GM23338 (cell line): ENCODE results near the gene SRPK2. TPM values are rescaled to one million over a fixed set of nuclear protein-coding genes. Genes with fewer than 3 reads are reported as not detected.

Source experiments
- ATAC-seq: fragments of 200-7000 bp; cut with Tn5 transposase; 3 replicates; pipeline ENCODE4 v1.9.1; 2020
- DNase-seq: peaks from one replicate; pipeline ENCODE4 v3.0.0-alpha.2; 2015; ENCODE audit warnings: low spot score
- H2AFZ ChIP-seq: fragments of 200-600 bp; sonication (generic); 2 replicates; pipeline ENCODE4 v1.8.0; 2016; ENCODE audit warnings: antibody characterized with exemption, mild to moderate bottlenecking, moderate library complexity
- H3F3A ChIP-seq: fragments of 200-600 bp; sonication (generic); replicated peaks from 2 replicates; pipeline ENCODE4 v1.8.0; 2017; ENCODE audit warnings: antibody characterized with exemption, mixed run types, low read depth
- H3K27ac ChIP-seq: fragments of 200-600 bp; sonication (generic); 2 replicates; pipeline ENCODE4 v1.6.1; 2016; ENCODE audit warnings: low read depth
- H3K27me3 ChIP-seq: fragments of 200-600 bp; sonication (generic); 2 replicates; pipeline ENCODE4 v1.8.0; 2016; ENCODE audit warnings: mild to moderate bottlenecking, mixed run types, moderate library complexity; ENCODE audit not compliant: insufficient read depth
- H3K36me3 ChIP-seq: fragments of 200-600 bp; sonication (generic); 2 replicates; pipeline ENCODE4 v1.8.0; 2016; ENCODE audit warnings: mild to moderate bottlenecking; ENCODE audit not compliant: insufficient read depth
- H3K4me1 ChIP-seq: fragments of 200-600 bp; sonication (generic); 2 replicates; pipeline ENCODE4 v1.8.0; 2016; ENCODE audit warnings: mild to moderate bottlenecking, moderate library complexity; ENCODE audit not compliant: insufficient read depth
- H3K4me2 ChIP-seq: fragments of 200-600 bp; sonication (generic); 2 replicates; pipeline ENCODE4 v1.7.1; 2017; ENCODE audit warnings: mixed run types
- H3K4me3 ChIP-seq: fragments of 200-600 bp; sonication (generic); 2 replicates; pipeline ENCODE4 v1.6.1; 2016; ENCODE audit warnings: mixed run types
- H3K79me2 ChIP-seq: fragments of 200-600 bp; sonication (generic); replicated peaks from 2 replicates; pipeline ENCODE4 v1.8.0; 2017; ENCODE audit warnings: mild to moderate bottlenecking; ENCODE audit not compliant: insufficient read depth
- H3K9me2 ChIP-seq: fragments of 200-600 bp; sonication (generic); 2 replicates; pipeline ENCODE4 v1.8.0; 2017; ENCODE audit not compliant: insufficient read depth
- H4K20me1 ChIP-seq: fragments of 200-600 bp; sonication (generic); replicated peaks from 2 replicates; pipeline ENCODE4 v1.8.0; 2017; ENCODE audit warnings: mild to moderate bottlenecking; ENCODE audit not compliant: insufficient read depth
- H3K27ac Mint-ChIP-seq: 2 replicates; pipeline ENCODE4 v1.8.0; 2020; ENCODE audit warnings: inconsistent platforms, mild to moderate bottlenecking, moderate library complexity, mixed read lengths
- H3K27me3 Mint-ChIP-seq: 3 replicates; pipeline ENCODE4 v1.8.0; 2022; ENCODE audit warnings: low read depth, mild to moderate bottlenecking, moderate library complexity, mixed read lengths, inconsistent platforms; ENCODE audit not compliant: insufficient read depth, poor library complexity
- H3K36me3 Mint-ChIP-seq: 3 replicates; pipeline ENCODE4 v1.8.0; 2021; ENCODE audit warnings: low read depth, mild to moderate bottlenecking, inconsistent platforms, moderate library complexity, mixed read lengths
- H3K4me1 Mint-ChIP-seq: 3 replicates; pipeline ENCODE4 v1.8.0; 2020; ENCODE audit warnings: mild to moderate bottlenecking, inconsistent platforms, mixed read lengths
- H3K4me3 Mint-ChIP-seq: 3 replicates; pipeline ENCODE4 v1.8.0; 2021; ENCODE audit warnings: moderate library complexity, mild to moderate bottlenecking, inconsistent platforms, mixed read lengths
- H3K9me3 Mint-ChIP-seq: 3 replicates; pipeline ENCODE4 v1.8.0; 2020; ENCODE audit warnings: moderate library complexity, mild to moderate bottlenecking, inconsistent platforms, mixed read lengths
- CREB1 ChIP-seq: fragments of 250-450 bp; sonication (Bioruptor Pico); IDR thresholded peaks from 2 replicates; pipeline ENCODE4 v1.5.0; 2020; ENCODE audit warnings: low read depth, mild to moderate bottlenecking, moderate library complexity
- CTCF ChIP-seq, 2 experiments: fragments of 200-600 bp in 1 of 2; sonication (generic) in 1 of 2; conservative IDR thresholded peaks; 2 replicates each; pipeline versions ENCODE4 v1.5.1 to v1.6.1; 2016 to 2017; ENCODE audit warnings: antibody characterized with exemption in 2 of 2, low read depth in 2 of 2, mild to moderate bottlenecking in 2 of 2, moderate library complexity in 1 of 2
- ETS1 ChIP-seq: IDR thresholded peaks from 2 replicates; pipeline ENCODE4 v1.6.1; 2016; ENCODE audit warnings: antibody characterized with exemption
- EZH2 ChIP-seq: fragments of 200-600 bp; sonication (generic); IDR thresholded peaks from one replicate; pipeline ENCODE4 v1.8.0; 2017; ENCODE audit warnings: antibody characterized with exemption, mild to moderate bottlenecking, low read depth; ENCODE audit not compliant: unreplicated experiment
- EZH2phosphoT487 ChIP-seq: fragments of 200-600 bp; sonication (generic); IDR thresholded peaks from one replicate; pipeline ENCODE4 v1.8.1; 2018; ENCODE audit warnings: antibody characterized with exemption; ENCODE audit not compliant: unreplicated experiment
- JUNB ChIP-seq: IDR thresholded peaks from one replicate; pipeline ENCODE4 v1.6.1; 2016; ENCODE audit warnings: antibody characterized with exemption; ENCODE audit not compliant: unreplicated experiment
- NANOG ChIP-seq: IDR thresholded peaks from 2 replicates; pipeline ENCODE4 v1.6.1; 2016; ENCODE audit warnings: antibody characterized with exemption, borderline replicate concordance
- POLR2AphosphoS5 ChIP-seq: IDR thresholded peaks from 2 replicates; pipeline ENCODE4 v1.6.1; 2016; ENCODE audit warnings: antibody characterized with exemption, low read depth
- REST ChIP-seq: IDR thresholded peaks from one replicate; pipeline ENCODE4 v1.6.1; 2018; ENCODE audit warnings: antibody characterized with exemption; ENCODE audit not compliant: unreplicated experiment
- STAT1 ChIP-seq: IDR thresholded peaks from one replicate; pipeline ENCODE4 v1.6.1; 2016; ENCODE audit warnings: antibody characterized with exemption; ENCODE audit not compliant: unreplicated experiment
- ZNF114 ChIP-seq: fragments of 250-450 bp; sonication (Bioruptor Pico); IDR thresholded peaks from 2 replicates; pipeline ENCODE4 v1.5.0; 2020; ENCODE audit warnings: mild to moderate bottlenecking, moderate library complexity
- ZNF331 ChIP-seq: fragments of 250-450 bp; sonication (Bioruptor Pico); IDR thresholded peaks from 2 replicates; pipeline ENCODE4 v1.5.0; 2020; ENCODE audit warnings: low read depth, mild to moderate bottlenecking, moderate library complexity
- ZNF462 ChIP-seq: fragments of 250-450 bp; sonication (Bioruptor Pico); IDR thresholded peaks from 2 replicates; pipeline ENCODE4 v1.5.0; 2020; ENCODE audit warnings: mild to moderate bottlenecking, moderate library complexity
- polyA plus RNA-seq: library from polyadenylated mRNA; unstranded; fragments of >200 nt; fragmentation: Nextera tagmentation; extraction: Ambion mirVana; gene quantifications from 2 replicates; pipeline ENCODE4 v1.2.1, GENCODE V29; 2016
- total RNA-seq: library from RNA; depleted of rRNA; stranded (reverse); fragments of >200 nt; shearing (Covaris generic); gene quantifications from 2 replicates; pipeline ENCODE4 v1.2.3, GENCODE V29; 2014

The SRPK2 gene
- total and polyA plus RNA-seq, 2 experiments from 2014 or later, result 66.3 to 91.5 TPM

GRCh38 chr7:105185290-105186010 is 203.3 kb downstream of the SRPK2 start:
- Histone ChIP-seq H3K4me2 (no peak overlapping the region), H3K4me1 (no peaks in the 10 kb centered on the region; the same call in 1 of the 2 replicates), H3K27ac (no peak overlapping the region), H3K79me2 (peaks cover 16% of the 10 kb centered on the region), H3K4me3 (no peak overlapping the region), H4K20me1 (0 out of 2 replicates have a peak, but pooled peaks cover 4% of the 10 kb centered on the region), H3F3A (no peaks in the 10 kb centered on the region), H3K9me2 (no peaks in the 10 kb centered on the region), H2AFZ (no peak overlapping the region), H3K36me3 (no peaks in the 10 kb centered on the region), H3K27me3 (no peaks in the 10 kb centered on the region)
- no peaks in the 10 kb centered on the region for H3K9me3 Mint-ChIP-seq
- no peak overlapping the region for H3K27ac Mint-ChIP-seq
- DNase-seq (no peak), ATAC-seq (no peak)
- no peak overlapping the region for H3K4me3 Mint-ChIP-seq
- H3K4me1 Mint-ChIP-seq, result no peaks in the 10 kb centered on the region; the same call in 2 of the 3 replicates
- H3K36me3 Mint-ChIP-seq, result no peaks in the 10 kb centered on the region
- no peaks in the 10 kb centered on the region for H3K27me3 Mint-ChIP-seq
- TF ChIP-seq ETS1 (no peak), ZNF114 (CRISPR knock-in tag) (no peak), CREB1 (CRISPR knock-in tag) (no peak), REST (no peak), EZH2 (no peak), CTCF (conservative IDR thresholded peaks at IDR 0.05; ENCODE audit: low read depth in 2 of 2) (no peak), STAT1 (no peak), NANOG (no peak), EZH2phosphoT487 (no peak), POLR2AphosphoS5 (no peak), ZNF331 (CRISPR knock-in tag) (no peak), ZNF462 (CRISPR knock-in tag) (no peak), JUNB (no peak)
